Vagina (tissue), 2 donors: Measurements from ENCODE around the gene RASSF10. TPM values are rescaled to one million over a fixed set of nuclear protein-coding genes. Genes with fewer than 3 reads are reported as not detected.

Experiments used
- DNase-seq, 2 donors: peaks; one replicate each; pipeline ENCODE4 v3.0.0-alpha.2; 2017; ENCODE audit errors: extremely low spot score in 2 of 2
- H3K27ac ChIP-seq: fragments of 200-600 bp; sonication (generic); one replicate; pipeline ENCODE4 v1.5.1; 2019
- H3K27me3 ChIP-seq: fragments of 200-600 bp; sonication (generic); one replicate; pipeline ENCODE4 v1.5.1; 2019
- H3K36me3 ChIP-seq, 2 donors: fragments of 200-600 bp; sonication (generic); one replicate each; pipeline ENCODE4 v1.5.1; 2017 to 2019
- H3K4me1 ChIP-seq: fragments of 200-600 bp; sonication (generic); one replicate; pipeline ENCODE4 v1.5.1; 2019
- H3K4me3 ChIP-seq, 2 donors: fragments of 200-600 bp; sonication (generic); 1 replicate in 1 of 2; 2 replicates in 1 of 2; pipeline ENCODE4 v1.5.1; 2016 to 2019
- H3K9me3 ChIP-seq: fragments of 200-600 bp; sonication (generic); one replicate; pipeline ENCODE4 v1.5.1; 2019
- POLR2A ChIP-seq, 2 donors: fragments of 450-650 bp; IDR thresholded peaks; one replicate each; pipeline ENCODE4 v1.6.1; 2017; ENCODE audit warnings: antibody characterized with exemption in 2 of 2, mild to moderate bottlenecking in 2 of 2, moderate library complexity in 2 of 2
- POLR2AphosphoS5 ChIP-seq, 2 donors: sonication (generic); formaldehyde crosslinking; IDR thresholded peaks; one replicate each; pipeline ENCODE4 v1.9.0; 2017; ENCODE audit warnings: antibody characterized with exemption in 2 of 2, mild to moderate bottlenecking in 2 of 2, low read depth in 1 of 2; ENCODE audit not compliant: insufficient read depth in 1 of 2
- intact Hi-C: fragments of 100-400 bp; cut with DNase I; formaldehyde crosslinking; loops from one replicate; pipeline ENCODE4 v1.15.1; 2023
- total RNA-seq: library from RNA; depleted of rRNA; stranded (reverse); fragments of >200 nt; gene quantifications from one replicate; pipeline ENCODE4 v1.2.3, GENCODE V29; 2016
- TF ChIP-seq, protein P1 (sequence below), 3 experiments: fragments of 450-650 bp in 2 of 3; fragments of 200-600 bp in 1 of 3; sonication (generic) in 1 of 3; IDR thresholded peaks; one replicate each; pipeline ENCODE4 v1.5.1; 2017 to 2019; ENCODE audit warnings: antibody characterized with exemption in 3 of 3, mild to moderate bottlenecking in 2 of 3, moderate library complexity in 2 of 3

The RASSF10 gene
- total RNA-seq, 1 donor from 2014 or later, result 3.7 TPM

DNA sequence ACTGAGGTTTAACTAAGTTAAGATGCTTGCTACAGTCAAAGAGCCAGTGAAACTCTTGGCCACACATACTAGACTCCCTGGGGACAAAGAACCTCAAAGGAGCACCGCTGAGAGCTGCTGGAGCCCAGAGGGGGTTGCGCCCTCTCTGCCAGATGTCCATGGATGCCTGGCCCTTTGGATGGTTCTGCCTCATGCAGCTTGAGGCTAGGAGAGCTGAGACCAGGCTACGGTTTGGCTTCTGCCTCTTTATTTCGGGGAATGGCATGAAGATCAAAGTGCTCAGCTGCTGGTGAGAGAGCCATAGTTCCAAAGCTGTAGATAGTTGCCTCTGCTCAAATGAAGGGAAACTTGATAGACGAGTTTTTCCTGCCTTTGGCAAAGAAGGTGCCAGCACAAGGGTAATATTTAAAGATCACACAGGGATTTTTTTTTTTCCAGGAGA is 43.0 kb downstream of the RASSF10 start:
- H3K36me3 ChIP-seq, result no peaks in the 10 kb centered on the region
- H3K4me1 ChIP-seq, result peaks cover 8% of the 10 kb centered on the region
- TF ChIP-seq, protein P1, sequence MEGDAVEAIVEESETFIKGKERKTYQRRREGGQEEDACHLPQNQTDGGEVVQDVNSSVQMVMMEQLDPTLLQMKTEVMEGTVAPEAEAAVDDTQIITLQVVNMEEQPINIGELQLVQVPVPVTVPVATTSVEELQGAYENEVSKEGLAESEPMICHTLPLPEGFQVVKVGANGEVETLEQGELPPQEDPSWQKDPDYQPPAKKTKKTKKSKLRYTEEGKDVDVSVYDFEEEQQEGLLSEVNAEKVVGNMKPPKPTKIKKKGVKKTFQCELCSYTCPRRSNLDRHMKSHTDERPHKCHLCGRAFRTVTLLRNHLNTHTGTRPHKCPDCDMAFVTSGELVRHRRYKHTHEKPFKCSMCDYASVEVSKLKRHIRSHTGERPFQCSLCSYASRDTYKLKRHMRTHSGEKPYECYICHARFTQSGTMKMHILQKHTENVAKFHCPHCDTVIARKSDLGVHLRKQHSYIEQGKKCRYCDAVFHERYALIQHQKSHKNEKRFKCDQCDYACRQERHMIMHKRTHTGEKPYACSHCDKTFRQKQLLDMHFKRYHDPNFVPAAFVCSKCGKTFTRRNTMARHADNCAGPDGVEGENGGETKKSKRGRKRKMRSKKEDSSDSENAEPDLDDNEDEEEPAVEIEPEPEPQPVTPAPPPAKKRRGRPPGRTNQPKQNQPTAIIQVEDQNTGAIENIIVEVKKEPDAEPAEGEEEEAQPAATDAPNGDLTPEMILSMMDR (IDR thresholded peaks at IDR 0.05), result no peak
- TF ChIP-seq POLR2AphosphoS5 (IDR thresholded peaks at IDR 0.05; ENCODE audit: insufficient read depth in 1 of 2, low read depth in 1 of 2), result peak in 1 of 2 donors; percentile 32
- no peak overlapping the region for H3K4me3 ChIP-seq
- no peak for DNase-seq
- no peaks in the 10 kb centered on the region for H3K27me3 ChIP-seq
- H3K9me3 ChIP-seq, result no peaks in the 10 kb centered on the region
- intact Hi-C loops, result loop anchor here (10.0 kb wide), 1 partner anchor 1267 kb away; no protein-coding TSS in a partner anchor
- H3K27ac ChIP-seq, result no peak overlapping the region

DNA sequence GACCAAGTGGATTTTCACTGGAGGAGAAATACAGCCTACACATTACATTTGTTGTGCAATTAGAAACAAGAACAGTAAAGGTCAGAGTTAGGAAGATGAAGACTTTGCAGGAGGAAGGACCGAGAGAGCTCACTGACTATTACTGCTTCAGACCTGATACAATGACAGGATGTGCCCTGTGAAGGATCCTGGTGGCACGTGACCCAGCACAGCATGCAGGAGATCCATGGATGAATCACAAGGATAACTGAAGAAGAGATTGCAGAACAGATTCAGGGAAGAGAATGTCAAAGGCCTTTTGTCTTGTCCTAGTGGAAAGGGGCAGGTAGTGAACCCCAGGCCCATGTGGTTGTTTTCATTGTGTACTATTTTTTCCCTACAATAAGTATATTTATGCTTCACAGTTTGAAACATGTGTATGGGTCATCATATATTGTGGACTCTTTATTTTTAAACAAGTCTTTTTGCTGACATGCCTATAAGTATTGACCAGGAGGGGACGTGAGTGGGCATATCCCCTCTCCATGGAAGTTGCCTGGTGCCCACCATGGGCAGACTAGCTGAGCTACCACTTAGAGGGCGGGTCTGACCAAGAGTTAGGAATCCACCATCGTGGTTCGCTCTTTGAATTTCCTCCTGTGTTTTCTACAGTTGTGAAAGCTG is 44.3 kb downstream of the RASSF10 start:
- TF ChIP-seq POLR2AphosphoS5 (IDR thresholded peaks at IDR 0.05; ENCODE audit: insufficient read depth in 1 of 2, low read depth in 1 of 2) (no peak), POLR2A (IDR thresholded peaks at IDR 0.05) (no peak)
- TF ChIP-seq, protein P1 (IDR thresholded peaks at IDR 0.05), result no peak
- no peak for DNase-seq
- Histone ChIP-seq H3K36me3 (no peaks in the 10 kb centered on the region), H3K4me1 (peaks cover 8% of the 10 kb centered on the region), H3K4me3 (no peak overlapping the region), H3K27me3 (no peaks in the 10 kb centered on the region), H3K27ac (no peak overlapping the region), H3K9me3 (no peaks in the 10 kb centered on the region)
- intact Hi-C loops, result loop anchor here (10.0 kb wide), 1 partner anchor 1269 kb away; no protein-coding TSS in a partner anchor

- H3K36me3 ChIP-seq, result no peaks in the 10 kb centered on the region
- no peak overlapping the region for H3K27ac ChIP-seq
- TF ChIP-seq, protein P1 (IDR thresholded peaks at IDR 0.05), result no peak
- TF ChIP-seq POLR2A (IDR thresholded peaks at IDR 0.05) (no peak), POLR2AphosphoS5 (IDR thresholded peaks at IDR 0.05; ENCODE audit: insufficient read depth in 1 of 2, low read depth in 1 of 2) (no peak)
- no peaks in the 10 kb centered on the region for H3K9me3 ChIP-seq
- H3K4me3 ChIP-seq, result no peak overlapping the region
- intact Hi-C loops, result loop anchor here (10.0 kb wide), 1 partner anchor 1269 kb away; no protein-coding TSS in a partner anchor
- H3K4me1 ChIP-seq, result peaks cover 8% of the 10 kb centered on the region
- no peak for DNase-seq
- no peaks in the 10 kb centered on the region for H3K27me3 ChIP-seq
Measured at GRCh38 chr11:13054278-13054677, 45.2 kb downstream of the RASSF10 start.

- no peak for DNase-seq
- no peak overlapping the region for H3K27ac ChIP-seq
- intact Hi-C loops, result loop anchor here (10.0 kb wide), 1 partner anchor 1270 kb away; no protein-coding TSS in a partner anchor
- TF ChIP-seq, protein P1 (IDR thresholded peaks at IDR 0.05), result no peak
- no peaks in the 10 kb centered on the region for H3K9me3 ChIP-seq
- H3K36me3 ChIP-seq, result no peaks in the 10 kb centered on the region
- peaks cover 8% of the 10 kb centered on the region for H3K4me1 ChIP-seq
- H3K27me3 ChIP-seq, result no peaks in the 10 kb centered on the region
- H3K4me3 ChIP-seq, result no peak overlapping the region
Measured at GRCh38 chr11:13055200-13055599, 46.1 kb downstream of the RASSF10 start.

DNA sequence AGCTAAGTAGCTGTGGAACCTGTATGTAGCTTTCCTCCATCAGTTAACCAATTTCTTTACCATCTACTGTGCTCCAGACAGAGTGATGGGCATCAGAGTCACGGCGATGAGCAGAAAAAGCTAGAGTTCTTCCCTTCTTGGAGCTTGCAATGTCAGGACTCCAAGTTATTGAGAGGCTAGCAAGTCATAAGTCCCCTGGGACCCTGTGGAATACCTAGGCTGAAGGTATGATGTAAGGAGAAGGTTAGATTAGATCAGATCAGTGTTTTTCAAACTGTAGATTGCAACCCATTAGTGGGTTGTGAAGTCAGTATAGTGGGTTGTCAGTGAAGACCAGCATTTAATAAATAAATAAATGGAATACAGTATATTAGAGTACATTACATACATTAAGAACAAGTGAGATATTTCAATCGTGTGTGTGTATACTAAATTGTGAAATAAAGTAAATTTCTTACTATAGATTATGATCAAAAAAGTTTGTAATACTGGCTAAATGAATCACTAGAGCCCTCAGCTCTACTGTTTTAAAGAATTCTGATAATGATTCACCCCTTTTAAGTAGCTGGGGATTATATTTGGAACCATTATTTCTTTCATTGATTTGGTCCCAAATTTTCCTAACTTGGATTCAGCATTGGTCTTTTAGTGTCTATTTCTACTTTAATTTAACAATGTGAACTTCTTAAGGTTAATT is 52.3 kb downstream of the RASSF10 start:
- TF ChIP-seq POLR2A (IDR thresholded peaks at IDR 0.05), result no peak
- Histone ChIP-seq H3K9me3 (no peaks in the 10 kb centered on the region), H3K36me3 (no peaks in the 10 kb centered on the region), H3K27me3 (no peaks in the 10 kb centered on the region), H3K4me1 (peaks cover 4% of the 10 kb centered on the region), H3K27ac (no peak overlapping the region), H3K4me3 (no peak overlapping the region)
- no peak for DNase-seq
- intact Hi-C loops, result no loop called here
